ENCODE data around the gene TNIP2. TPM values are rescaled to one million over a fixed set of nuclear protein-coding genes. Genes with fewer than 3 reads are reported as not detected.

Gene TNIP2
- total RNA-seq, 1 donor from 2014 or later, result 33.7 TPM

DNA sequence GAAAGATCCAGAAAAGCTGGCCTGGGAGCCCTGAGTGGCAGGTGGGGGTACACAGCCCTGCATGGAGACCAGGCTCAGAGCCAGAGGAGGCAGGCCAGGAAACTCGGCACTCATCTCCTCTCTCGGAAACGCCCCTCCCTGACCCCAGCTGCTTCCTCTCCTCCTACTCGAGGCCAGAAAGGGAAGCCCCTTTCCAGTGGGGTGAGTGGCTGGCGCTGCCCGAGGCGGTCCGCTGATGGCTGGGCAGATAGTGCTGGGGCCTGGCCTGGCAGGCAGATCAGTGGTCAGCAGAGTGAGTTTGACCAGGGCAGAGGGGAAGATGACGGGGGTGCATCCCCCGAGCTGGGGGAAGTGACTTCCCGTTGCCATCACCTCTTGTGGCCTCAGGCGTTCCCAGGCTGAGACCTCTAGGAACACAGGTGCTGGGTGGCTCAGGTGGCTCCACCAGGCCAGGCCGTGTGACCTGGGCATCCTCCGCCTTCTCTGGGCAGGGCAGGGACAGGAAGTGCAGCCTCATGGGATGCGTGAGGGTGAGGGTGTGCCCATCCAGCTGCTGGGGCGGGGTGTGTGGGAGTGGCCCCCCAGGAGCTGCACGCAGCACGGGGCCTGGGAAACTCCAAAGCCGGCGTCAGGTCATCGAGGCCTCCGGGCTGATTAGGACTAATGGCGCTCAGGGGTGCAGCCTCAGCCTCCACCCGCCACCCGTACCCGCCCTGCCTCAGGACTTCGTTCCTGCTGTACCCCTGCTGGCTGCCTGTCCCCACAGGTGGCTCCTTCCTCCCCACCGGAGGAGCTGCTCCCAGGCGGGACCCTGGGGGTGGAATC lies 42.5 kb upstream of the TNIP2 start:
- no peaks in the 10 kb centered on the region for H3K27me3 ChIP-seq (ENCODE audit: insufficient read depth, low read length)
- Mint-ChIP-seq H3K27ac (ENCODE audit: unreplicated experiment) (no peak overlapping the region), H3K27me3 (ENCODE audit: low read depth, unreplicated experiment) (no peaks in the 10 kb centered on the region), H3K4me3 (ENCODE audit: unreplicated experiment) (no peak overlapping the region), H3K9me3 (ENCODE audit: unreplicated experiment) (no peaks in the 10 kb centered on the region), H3K4me1 (ENCODE audit: low read depth, unreplicated experiment) (peaks cover 17% of the 10 kb centered on the region), H3K36me3 (ENCODE audit: low read depth, unreplicated experiment) (no peaks in the 10 kb centered on the region)
- H3K9me3 ChIP-seq (ENCODE audit: insufficient read depth, low read depth, low read length), result no peaks in the 10 kb centered on the region
- no peak overlapping the region for H3K4me2 ChIP-seq (ENCODE audit: low read length)
- H2AFZ ChIP-seq (ENCODE audit: low read depth, low read length), result no peak overlapping the region
- H3K79me2 ChIP-seq (ENCODE audit: insufficient read depth, low read length), result peaks cover 57% of the 10 kb centered on the region
- no peak overlapping the region for H3K4me3 ChIP-seq (ENCODE audit: insufficient read depth, low read depth, low read length)
- TF ChIP-seq, protein P1, sequence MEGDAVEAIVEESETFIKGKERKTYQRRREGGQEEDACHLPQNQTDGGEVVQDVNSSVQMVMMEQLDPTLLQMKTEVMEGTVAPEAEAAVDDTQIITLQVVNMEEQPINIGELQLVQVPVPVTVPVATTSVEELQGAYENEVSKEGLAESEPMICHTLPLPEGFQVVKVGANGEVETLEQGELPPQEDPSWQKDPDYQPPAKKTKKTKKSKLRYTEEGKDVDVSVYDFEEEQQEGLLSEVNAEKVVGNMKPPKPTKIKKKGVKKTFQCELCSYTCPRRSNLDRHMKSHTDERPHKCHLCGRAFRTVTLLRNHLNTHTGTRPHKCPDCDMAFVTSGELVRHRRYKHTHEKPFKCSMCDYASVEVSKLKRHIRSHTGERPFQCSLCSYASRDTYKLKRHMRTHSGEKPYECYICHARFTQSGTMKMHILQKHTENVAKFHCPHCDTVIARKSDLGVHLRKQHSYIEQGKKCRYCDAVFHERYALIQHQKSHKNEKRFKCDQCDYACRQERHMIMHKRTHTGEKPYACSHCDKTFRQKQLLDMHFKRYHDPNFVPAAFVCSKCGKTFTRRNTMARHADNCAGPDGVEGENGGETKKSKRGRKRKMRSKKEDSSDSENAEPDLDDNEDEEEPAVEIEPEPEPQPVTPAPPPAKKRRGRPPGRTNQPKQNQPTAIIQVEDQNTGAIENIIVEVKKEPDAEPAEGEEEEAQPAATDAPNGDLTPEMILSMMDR (IDR thresholded peaks at IDR 0.05; ENCODE audit: insufficient read depth, low read depth, low read length), result no peak
- no peak for TF ChIP-seq EZH2 (IDR thresholded peaks at IDR 0.05; ENCODE audit: insufficient read depth, low read length)
- no peak for FAIRE-seq
- DNase-seq (ENCODE audit: low read depth), result no peak
- H3K9ac ChIP-seq (ENCODE audit: low read length), result no peak overlapping the region
- peaks cover 50% of the 10 kb centered on the region for H3K4me1 ChIP-seq (ENCODE audit: insufficient read depth, low read length)
- no peaks in the 10 kb centered on the region for H3K36me3 ChIP-seq (ENCODE audit: insufficient read depth, low read length)
- H3K27ac ChIP-seq (ENCODE audit: low read depth, low read length), result no peak overlapping the region
- no peaks in the 10 kb centered on the region for H4K20me1 ChIP-seq (ENCODE audit: insufficient read depth, low read length)

DNA sequence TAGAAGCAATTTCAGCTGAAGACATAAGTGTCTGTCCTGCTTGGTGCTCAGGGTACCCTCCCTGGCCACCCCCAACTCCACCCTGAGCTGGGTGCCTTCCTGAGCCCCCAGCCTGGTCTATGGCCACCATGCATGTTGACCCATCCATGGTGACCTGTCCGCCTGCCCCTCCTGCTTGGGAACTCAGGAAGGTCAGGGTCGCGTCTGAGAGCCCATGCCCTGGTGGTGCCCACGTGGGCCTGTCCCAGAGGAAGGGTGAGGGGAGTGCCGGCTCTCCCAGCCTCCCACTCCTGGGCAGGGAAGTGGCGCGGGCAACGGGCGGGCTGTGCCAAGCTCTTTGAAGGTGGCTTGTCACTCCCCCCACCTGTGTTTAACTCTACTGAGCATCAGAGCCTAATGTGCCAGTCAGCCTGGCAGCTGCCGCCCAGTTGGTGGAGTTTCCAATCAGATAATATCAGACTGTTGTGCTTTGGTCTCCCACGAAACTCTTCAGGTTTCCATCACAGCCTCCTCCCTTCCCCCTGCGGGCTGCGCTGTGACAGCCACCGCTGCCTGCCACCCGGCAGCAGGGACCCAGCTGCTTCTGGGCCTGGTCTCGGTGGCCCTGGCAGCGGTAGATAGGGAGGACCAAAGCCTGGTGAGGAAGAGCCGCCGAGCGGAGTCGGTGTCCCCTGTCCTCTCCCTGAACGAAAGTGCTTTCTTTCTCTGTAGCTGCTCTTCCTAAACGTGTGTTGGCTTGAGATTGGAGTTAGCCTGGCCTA lies 41.6 kb upstream of the TNIP2 start:
- TF ChIP-seq, protein P1 (IDR thresholded peaks at IDR 0.05; ENCODE audit: insufficient read depth, low read depth, low read length), result no peak
- TF ChIP-seq EZH2 (IDR thresholded peaks at IDR 0.05; ENCODE audit: insufficient read depth, low read length), result no peak
- no peaks in the 10 kb centered on the region for H4K20me1 ChIP-seq (ENCODE audit: insufficient read depth, low read length)
- no peak for FAIRE-seq
- peaks cover 17% of the 10 kb centered on the region for H3K4me1 Mint-ChIP-seq (ENCODE audit: low read depth, unreplicated experiment)
- H3K4me2 ChIP-seq (ENCODE audit: low read length), result no peak overlapping the region
- no peaks in the 10 kb centered on the region for H3K9me3 Mint-ChIP-seq (ENCODE audit: unreplicated experiment)
- no peaks in the 10 kb centered on the region for H3K9me3 ChIP-seq (ENCODE audit: insufficient read depth, low read depth, low read length)
- no peak overlapping the region for H3K27ac ChIP-seq (ENCODE audit: low read depth, low read length)
- H3K4me1 ChIP-seq (ENCODE audit: insufficient read depth, low read length), result peaks cover 50% of the 10 kb centered on the region
- no peak overlapping the region for H3K4me3 Mint-ChIP-seq (ENCODE audit: unreplicated experiment)
- DNase-seq (ENCODE audit: low read depth), result no peak
- no peak overlapping the region for H2AFZ ChIP-seq (ENCODE audit: low read depth, low read length)
- peaks cover 51% of the 10 kb centered on the region for H3K79me2 ChIP-seq (ENCODE audit: insufficient read depth, low read length)
- H3K9ac ChIP-seq (ENCODE audit: low read length), result no peak overlapping the region
- H3K27me3 ChIP-seq (ENCODE audit: insufficient read depth, low read length), result no peaks in the 10 kb centered on the region
- H3K27me3 Mint-ChIP-seq (ENCODE audit: low read depth, unreplicated experiment), result no peaks in the 10 kb centered on the region
- H3K4me3 ChIP-seq (ENCODE audit: insufficient read depth, low read depth, low read length), result no peak overlapping the region
- no peaks in the 10 kb centered on the region for H3K36me3 ChIP-seq (ENCODE audit: insufficient read depth, low read length)
- no peaks in the 10 kb centered on the region for H3K36me3 Mint-ChIP-seq (ENCODE audit: low read depth, unreplicated experiment)
- no peak overlapping the region for H3K27ac Mint-ChIP-seq (ENCODE audit: unreplicated experiment)
